ENCODE measurements around the gene SPATA32. TPM values are rescaled to one million over a fixed set of nuclear protein-coding genes. Genes with fewer than 3 reads are reported as not detected.

Gene SPATA32
- total and polyA plus RNA-seq, 12 donors, result 0.13 to 0.16 TPM; not detected in 10

DNA sequence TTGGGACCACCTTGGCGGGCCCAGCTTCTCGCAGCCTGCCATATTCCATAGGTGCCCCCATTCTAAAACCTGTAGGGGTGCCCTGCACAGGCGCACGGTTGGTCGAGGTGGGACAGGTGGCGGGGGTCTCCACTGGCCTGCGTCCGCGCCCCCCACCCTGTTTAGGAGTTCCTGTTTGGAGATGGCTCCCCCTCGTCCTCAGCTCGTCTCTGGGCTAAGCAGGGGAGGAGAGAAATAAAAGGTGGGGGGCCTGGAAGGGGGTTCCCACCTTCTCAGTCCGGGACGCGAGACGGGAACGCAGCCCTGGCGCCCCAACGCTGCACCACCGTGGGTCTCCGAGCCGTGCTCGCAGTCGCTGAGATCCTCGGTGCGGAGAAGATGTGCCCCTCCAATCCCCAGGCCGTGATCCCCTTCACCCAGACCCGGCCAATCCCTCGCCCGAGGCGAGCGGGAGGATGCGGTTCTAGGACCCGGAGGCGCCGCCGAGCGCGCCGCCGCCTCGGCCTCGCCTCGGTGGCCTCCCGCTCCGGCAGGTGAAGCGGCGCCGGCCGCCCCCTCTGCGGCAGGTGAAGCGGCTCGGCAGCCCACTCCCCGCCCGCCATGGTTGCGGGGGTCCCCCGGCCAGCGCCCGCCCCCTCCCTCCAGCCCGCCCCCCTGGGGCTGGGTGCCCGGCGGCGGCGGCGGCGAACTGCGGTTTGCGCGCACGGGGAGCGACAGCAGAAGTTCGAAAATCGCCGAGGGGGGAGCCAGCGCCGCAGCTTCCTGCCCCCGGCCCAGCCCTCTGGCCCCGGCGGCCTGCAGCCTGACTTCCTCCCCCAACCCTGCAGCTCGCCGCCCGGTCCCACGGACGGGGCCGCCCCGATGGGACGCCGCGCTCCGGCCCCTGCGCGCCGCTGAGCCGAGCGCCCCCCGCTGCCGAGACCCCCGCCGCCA lies 40.5 kb downstream of the SPATA32 start, which contains the start of gene FMNL1:
TSS of gene FMNL1 (plus strand) at position 805 of the 933 bp plus-strand sequence. CDS start 240 bp downstream, outside the sequence.
- ATAC-seq, result peak in 4 of 8 donors; percentile 15 to 47 (median 29)

DNA sequence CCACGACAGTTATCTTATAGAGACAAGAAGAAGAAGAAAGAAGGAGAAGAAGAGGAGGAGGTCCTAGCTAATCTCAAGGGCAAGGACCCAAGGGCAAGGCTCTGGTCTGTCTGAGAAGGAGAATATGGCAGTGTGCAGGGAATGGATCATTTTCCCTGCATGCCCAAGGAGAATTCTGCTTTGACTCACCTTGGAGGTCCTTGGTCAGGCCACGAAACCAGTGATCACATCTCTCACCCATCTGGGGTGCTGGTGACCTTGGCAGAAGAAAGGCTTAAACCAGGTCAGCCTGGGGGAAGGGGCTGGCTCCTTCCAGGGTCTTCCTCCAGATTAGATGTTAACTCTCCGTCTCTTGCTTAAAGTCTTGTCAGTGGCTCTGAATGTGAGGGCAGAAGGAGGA lies 41.8 kb downstream of the SPATA32 start:
- Histone ChIP-seq H3K4me1 (peaks cover 5 to 50% (median 29%) of the 10 kb centered on the region in 9 donors), H3K27ac (peak overlapping the region in 1 of 10 donors; percentile 91), H3K36me3 (peaks cover 0 to 9% (median 0%) of the 10 kb centered on the region in 9 donors), H3K27me3 (no peaks in the 10 kb centered on the region), H3K4me3 (peak overlapping the region in 1 of 10 donors; percentile 70), H3K9me3 (no peaks in the 10 kb centered on the region)
- TF ChIP-seq, protein P1, sequence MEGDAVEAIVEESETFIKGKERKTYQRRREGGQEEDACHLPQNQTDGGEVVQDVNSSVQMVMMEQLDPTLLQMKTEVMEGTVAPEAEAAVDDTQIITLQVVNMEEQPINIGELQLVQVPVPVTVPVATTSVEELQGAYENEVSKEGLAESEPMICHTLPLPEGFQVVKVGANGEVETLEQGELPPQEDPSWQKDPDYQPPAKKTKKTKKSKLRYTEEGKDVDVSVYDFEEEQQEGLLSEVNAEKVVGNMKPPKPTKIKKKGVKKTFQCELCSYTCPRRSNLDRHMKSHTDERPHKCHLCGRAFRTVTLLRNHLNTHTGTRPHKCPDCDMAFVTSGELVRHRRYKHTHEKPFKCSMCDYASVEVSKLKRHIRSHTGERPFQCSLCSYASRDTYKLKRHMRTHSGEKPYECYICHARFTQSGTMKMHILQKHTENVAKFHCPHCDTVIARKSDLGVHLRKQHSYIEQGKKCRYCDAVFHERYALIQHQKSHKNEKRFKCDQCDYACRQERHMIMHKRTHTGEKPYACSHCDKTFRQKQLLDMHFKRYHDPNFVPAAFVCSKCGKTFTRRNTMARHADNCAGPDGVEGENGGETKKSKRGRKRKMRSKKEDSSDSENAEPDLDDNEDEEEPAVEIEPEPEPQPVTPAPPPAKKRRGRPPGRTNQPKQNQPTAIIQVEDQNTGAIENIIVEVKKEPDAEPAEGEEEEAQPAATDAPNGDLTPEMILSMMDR (IDR thresholded peaks at IDR 0.05), result no peak
- no peak for ATAC-seq
- 88 to 93% methylated on average over 3 of the region's 3 CpGs for WGBS, 2 donors
- no peak for DNase-seq
- intact Hi-C loops (cut with DNase I), result loop anchor here in 5 of 10 donors (5.0 to 10.0 kb wide), 4 partner anchors 55 to 167 kb away; partner anchors contain the start of gene MAP3K14 (in 1 of the 5)

More for the DNA sequence above, 40.5 kb downstream of the SPATA32 start, which contains the start of gene FMNL1:
- H3K4me1 ChIP-seq, result peaks cover 6 to 62% (median 41%) of the 10 kb centered on the region in 9 donors
- 5 to 6% methylated on average over 69 to 97 of the region's 98 CpGs for WGBS, 2 donors
- intact Hi-C loops (cut with DNase I), result loop anchor here in 5 of 10 donors (5.0 to 10.0 kb wide), 4 partner anchors 53 to 166 kb away; partner anchors contain the start of gene MAP3K14 (in 1 of the 5)
- no peaks in the 10 kb centered on the region for H3K27me3 ChIP-seq
- peak within 1 kb of the TSS in 9 of 10 donors; percentile 39 to 91 (median 73) for H3K27ac ChIP-seq
- TF ChIP-seq, protein P1 (IDR thresholded peaks at IDR 0.05), result no peak
- no peaks in the 10 kb centered on the region for H3K9me3 ChIP-seq
- H3K36me3 ChIP-seq, result peaks cover 0 to 8% (median 0%) of the 10 kb centered on the region in 9 donors
- peak; percentile 57 to 73 for DNase-seq
- H3K4me3 ChIP-seq, result peak within 1 kb of the TSS; percentile 34 to 72 (median 66)

DNA sequence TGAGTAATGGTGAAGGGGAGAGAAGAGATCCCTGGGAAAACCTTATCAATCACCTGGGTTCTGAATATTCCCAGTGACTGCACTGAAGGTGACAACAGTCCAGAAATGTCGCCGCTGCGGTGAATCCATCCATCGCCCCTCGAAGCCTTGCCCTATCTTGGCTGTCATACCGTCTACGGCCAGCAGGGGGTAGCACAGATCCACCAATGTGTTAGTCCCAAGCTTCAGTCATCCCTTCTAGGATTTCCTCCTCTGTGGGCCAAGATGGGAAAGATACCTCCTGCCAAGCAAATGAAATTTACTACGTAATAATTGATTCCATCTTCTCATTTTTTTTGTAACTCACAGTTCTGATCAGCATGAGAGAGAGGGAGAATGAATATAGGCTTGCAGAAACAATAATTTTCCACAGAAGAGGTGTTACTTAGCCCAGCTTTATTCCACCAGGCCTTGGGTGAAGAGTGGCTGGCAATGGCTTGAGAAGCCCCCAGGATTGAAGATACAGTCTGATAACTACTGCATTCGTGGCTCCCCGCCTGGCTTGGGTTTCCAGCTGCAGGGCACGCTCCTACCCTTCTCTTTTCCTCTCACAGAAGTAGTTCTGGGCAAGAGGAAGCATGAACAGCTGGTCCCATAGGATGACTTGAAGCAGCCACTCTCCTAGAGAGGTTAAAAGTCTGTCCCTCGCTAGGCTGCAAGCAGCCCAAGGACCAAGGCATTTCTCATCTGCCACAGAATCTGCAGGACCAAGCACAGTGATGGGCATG lies 42.8 kb downstream of the SPATA32 start:
- Histone ChIP-seq H3K27ac (peak overlapping the region in 2 of 10 donors; percentile 6 to 34), H3K9me3 (no peaks in the 10 kb centered on the region), H3K4me1 (peaks cover 2 to 40% (median 19%) of the 10 kb centered on the region in 9 donors), H3K27me3 (no peaks in the 10 kb centered on the region), H3K4me3 (no peak overlapping the region), H3K36me3 (peaks cover 0 to 12% (median 0%) of the 10 kb centered on the region in 9 donors)
- intact Hi-C loops (cut with DNase I), result loop anchor here in 9 of 10 donors (1.0 to 10.0 kb wide), 8 partner anchors 16 to 636 kb away; no protein-coding TSS in a partner anchor
- TF ChIP-seq, protein P1 (IDR thresholded peaks at IDR 0.05), result peak; percentile 90 to 97 (median 94)
- ATAC-seq (peak; percentile 55 to 87 (median 74)), DNase-seq (peak; percentile 86 to 87)
- WGBS, 2 donors, result 13 to 14% methylated on average over 12 of the region's 12 CpGs

Other genes with a start within 250 kb of the SPATA32 start
- gene DCAKD, start 210.5 kb downstream of the SPATA32 start, total RNA-seq, result 10 to 100 TPM; 28.1 to 46.2 (median 32.7) TPM
- gene DCAKD, start 210.5 kb downstream of the SPATA32 start, polyA plus RNA-seq, result 10 to 100 TPM; 21.1 to 22.9 TPM
- 100 to 1,000 TPM in 1 of 10 donors, 10 to 100 TPM in 9; 60.6 to 110 (median 74.4) TPM for gene NMT1, start 200.8 kb downstream of the SPATA32 start, total RNA-seq
- 10 to 100 TPM; 40.9 to 68.5 TPM for gene NMT1, start 200.8 kb downstream of the SPATA32 start, polyA plus RNA-seq
- 100 to 1,000 TPM in 9 of 10 donors, 10 to 100 TPM in 1; 87.2 to 188 (median 115) TPM for gene PLCD3, start 129.6 kb downstream of the SPATA32 start, total RNA-seq
- gene PLCD3, start 129.6 kb downstream of the SPATA32 start, polyA plus RNA-seq, result 10 to 100 TPM; 44.6 to 72.3 TPM
- 1 to 10 TPM; 6.1 to 9.7 (median 7.3) TPM for gene ACBD4, start 126.4 kb downstream of the SPATA32 start, total RNA-seq
- gene ACBD4, start 126.4 kb downstream of the SPATA32 start, polyA plus RNA-seq, result 10 to 100 TPM in 1 of 2 donors, 1 to 10 TPM in 1; 4.2 to 16.7 TPM
- gene HEXIM1, start 113.6 kb downstream of the SPATA32 start, total RNA-seq, result 10 to 100 TPM; 17.0 to 37.4 (median 20.1) TPM
- 10 to 100 TPM in 1 of 2 donors, 1 to 10 TPM in 1; 8.4 to 11.0 TPM for gene HEXIM1, start 113.6 kb downstream of the SPATA32 start, polyA plus RNA-seq
- 10 to 100 TPM in 1 of 10 donors, 1 to 10 TPM in 9; 4.6 to 10.3 (median 6.3) TPM for gene HEXIM2, start 100.2 kb downstream of the SPATA32 start, total RNA-seq
- 1 to 10 TPM; 3.0 to 6.4 TPM for gene HEXIM2, start 100.2 kb downstream of the SPATA32 start, polyA plus RNA-seq
- gene FMNL1, start 40.2 kb downstream of the SPATA32 start, total RNA-seq, result 10 to 100 TPM in 5 of 10 donors, 1 to 10 TPM in 5; 6.3 to 28.7 (median 9.8) TPM
- gene FMNL1, start 40.2 kb downstream of the SPATA32 start, polyA plus RNA-seq, result 10 to 100 TPM in 1 of 2 donors, 1 to 10 TPM in 1; 5.3 to 11.1 TPM
- 10 to 100 TPM in 9 of 10 donors, 1 to 10 TPM in 1; 6.7 to 24.1 (median 12.6) TPM for gene MAP3K14, start 54.9 kb upstream of the SPATA32 start, total RNA-seq
- 10 to 100 TPM in 1 of 2 donors, 1 to 10 TPM in 1; 7.9 to 15.9 TPM for gene MAP3K14, start 54.9 kb upstream of the SPATA32 start, polyA plus RNA-seq
- gene ARHGAP27, start 170.8 kb upstream of the SPATA32 start, total RNA-seq, result 10 to 100 TPM; 15.2 to 46.9 (median 25.3) TPM
- gene ARHGAP27, start 170.8 kb upstream of the SPATA32 start, polyA plus RNA-seq, result 10 to 100 TPM; 17.9 to 65.8 TPM
- gene PLEKHM1, start 228.6 kb upstream of the SPATA32 start, total RNA-seq, result 10 to 100 TPM; 22.5 to 46.9 (median 25.8) TPM
- 10 to 100 TPM in 1 of 2 donors, 1 to 10 TPM in 1; 9.9 to 14.8 TPM for gene PLEKHM1, start 228.6 kb upstream of the SPATA32 start, polyA plus RNA-seq

All from heart right ventricle (tissue), 16 donors.